ENCODE measurements around the gene LMBR1L. TPM values are rescaled to one million over a fixed set of nuclear protein-coding genes. Genes with fewer than 3 reads are reported as not detected.

LMBR1L gene
- total RNA-seq, 6 donors from 2014 or later = 20.4 to 108 (median 57.7) TPM

DNA sequence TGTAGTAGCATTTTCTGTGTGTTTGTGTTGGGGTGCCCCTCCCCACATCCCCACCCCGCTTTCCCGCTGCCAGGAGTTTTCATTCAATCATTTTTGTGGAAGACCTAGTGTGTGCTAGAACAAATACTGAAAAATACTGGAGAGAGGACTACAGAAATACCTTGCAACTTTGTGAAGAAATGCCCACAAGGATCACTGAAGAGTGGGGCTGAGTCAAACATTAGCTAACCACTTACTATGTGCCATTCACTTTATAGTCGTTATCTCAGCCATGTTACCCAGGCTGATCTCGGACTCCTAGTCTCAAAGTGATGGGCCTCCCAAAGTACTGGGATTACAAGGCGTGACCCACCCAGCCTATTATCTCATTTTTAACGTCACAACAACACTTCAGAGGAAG is 559 bp upstream of the LMBR1L start:
- ATAC-seq (ENCODE audit: low FRiP score in 2 of 2) (no peak), DNase-seq (no peak)
- peaks cover 0 to 8% (median 0%) of the 10 kb centered on the region in 4 donors for H3K36me3 ChIP-seq
- H3K27ac ChIP-seq = peak overlapping the region; percentile 94 to 100 (median 98)
- H3K4me3 ChIP-seq = peak overlapping the region in 3 of 4 donors; percentile 82 to 94 (median 86)
- WGBS, 2 donors = 45 to 54% methylated on average over 6 of the region's 6 CpGs
- H3K9me3 ChIP-seq = no peaks in the 10 kb centered on the region
- H3K27me3 ChIP-seq = no peaks in the 10 kb centered on the region
- peaks cover 30 to 44% (median 32%) of the 10 kb centered on the region in 4 donors for H3K4me1 ChIP-seq
- TF ChIP-seq POLR2A (IDR thresholded peaks at IDR 0.05) (no peak), EP300 (IDR thresholded peaks at IDR 0.05) (no peak), POLR2AphosphoS5 (IDR thresholded peaks at IDR 0.05) (no peak)
- TF ChIP-seq, protein P1, sequence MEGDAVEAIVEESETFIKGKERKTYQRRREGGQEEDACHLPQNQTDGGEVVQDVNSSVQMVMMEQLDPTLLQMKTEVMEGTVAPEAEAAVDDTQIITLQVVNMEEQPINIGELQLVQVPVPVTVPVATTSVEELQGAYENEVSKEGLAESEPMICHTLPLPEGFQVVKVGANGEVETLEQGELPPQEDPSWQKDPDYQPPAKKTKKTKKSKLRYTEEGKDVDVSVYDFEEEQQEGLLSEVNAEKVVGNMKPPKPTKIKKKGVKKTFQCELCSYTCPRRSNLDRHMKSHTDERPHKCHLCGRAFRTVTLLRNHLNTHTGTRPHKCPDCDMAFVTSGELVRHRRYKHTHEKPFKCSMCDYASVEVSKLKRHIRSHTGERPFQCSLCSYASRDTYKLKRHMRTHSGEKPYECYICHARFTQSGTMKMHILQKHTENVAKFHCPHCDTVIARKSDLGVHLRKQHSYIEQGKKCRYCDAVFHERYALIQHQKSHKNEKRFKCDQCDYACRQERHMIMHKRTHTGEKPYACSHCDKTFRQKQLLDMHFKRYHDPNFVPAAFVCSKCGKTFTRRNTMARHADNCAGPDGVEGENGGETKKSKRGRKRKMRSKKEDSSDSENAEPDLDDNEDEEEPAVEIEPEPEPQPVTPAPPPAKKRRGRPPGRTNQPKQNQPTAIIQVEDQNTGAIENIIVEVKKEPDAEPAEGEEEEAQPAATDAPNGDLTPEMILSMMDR (IDR thresholded peaks at IDR 0.05) = no peak

DNA sequence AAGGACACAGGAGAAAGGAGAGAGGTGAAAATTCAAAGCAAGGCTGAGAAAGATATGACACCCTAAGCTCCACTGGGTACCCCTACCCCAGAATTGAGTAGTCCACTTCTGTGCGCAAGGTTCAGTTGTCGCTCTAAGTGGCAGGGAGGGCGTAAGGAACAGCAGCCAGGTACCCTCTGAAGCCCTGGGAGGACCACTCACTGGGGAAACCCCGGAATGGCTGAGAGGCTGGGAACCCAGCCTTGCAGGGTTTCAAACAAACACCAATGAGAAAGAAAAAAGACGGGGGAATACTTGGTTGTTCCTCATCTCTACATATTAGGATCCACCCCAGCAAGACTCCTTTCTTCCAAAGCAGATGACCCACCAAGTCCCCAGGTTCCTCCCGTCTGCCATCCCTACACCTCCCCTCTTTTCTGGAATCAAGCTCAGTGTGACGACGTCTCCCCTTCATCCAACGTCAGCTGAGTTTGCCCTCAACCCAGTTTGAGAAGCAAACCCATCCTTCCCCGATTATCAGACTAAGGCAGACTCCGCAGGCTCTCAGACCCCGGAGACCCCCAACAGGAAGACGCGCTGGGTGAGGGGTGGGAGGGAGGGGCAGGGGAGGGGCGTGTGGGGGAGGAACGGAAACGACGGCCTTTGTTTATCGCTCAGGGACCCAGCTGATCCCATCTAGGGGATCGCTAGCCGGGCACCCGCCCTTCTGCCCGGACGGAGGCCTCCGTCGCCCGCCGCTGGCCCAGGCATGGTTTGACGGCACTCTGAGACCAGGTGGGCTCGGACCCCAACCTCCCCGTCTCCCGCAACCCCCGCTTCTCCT is 795 bp downstream of the LMBR1L start:
- TF ChIP-seq, protein P1 (IDR thresholded peaks at IDR 0.05) = no peak
- TF ChIP-seq EP300 (IDR thresholded peaks at IDR 0.05) (no peak), POLR2AphosphoS5 (IDR thresholded peaks at IDR 0.05) (no peak), POLR2A (IDR thresholded peaks at IDR 0.05) (no peak)
- Histone ChIP-seq H3K4me3 (peak overlapping the region; percentile 82 to 97 (median 90)), H3K27me3 (no peaks in the 10 kb centered on the region), H3K4me1 (peaks cover 35 to 58% (median 39%) of the 10 kb centered on the region in 4 donors), H3K27ac (peak overlapping the region; percentile 94 to 100 (median 98)), H3K36me3 (peaks cover 0 to 22% (median 10%) of the 10 kb centered on the region in 4 donors), H3K9me3 (no peaks in the 10 kb centered on the region)
- peak; percentile 39 to 88 for DNase-seq
- WGBS, 2 donors = 4 to 6% methylated on average over 27 to 29 of the region's 33 CpGs
- ATAC-seq (ENCODE audit: low FRiP score in 2 of 2) = peak; percentile 27 to 51

DNA sequence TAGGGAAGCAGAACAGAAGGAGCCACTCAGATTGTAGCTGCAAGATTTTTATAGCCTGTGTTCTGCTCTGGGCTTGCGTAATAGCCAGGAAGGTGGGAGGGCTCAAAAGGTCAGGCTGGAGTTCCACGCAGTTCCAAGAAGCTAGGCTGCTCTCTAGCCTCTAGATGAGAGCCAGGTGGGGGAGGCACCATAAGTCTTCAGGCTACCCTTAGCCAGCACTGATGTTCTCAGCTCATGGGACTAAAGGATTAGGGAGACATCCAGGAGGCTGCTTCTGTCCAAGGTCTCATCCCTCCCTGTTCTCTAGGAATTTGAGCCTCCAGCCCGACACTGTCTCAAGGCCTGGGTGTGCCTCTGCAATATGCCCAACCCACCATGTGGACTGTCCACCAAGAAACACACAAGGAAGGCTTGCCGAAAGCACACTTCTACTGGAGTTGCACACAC is 1.7 kb downstream of the LMBR1L start:
- TF ChIP-seq POLR2AphosphoS5 (IDR thresholded peaks at IDR 0.05) (peak; percentile 48 to 68), EP300 (IDR thresholded peaks at IDR 0.05) (no peak), POLR2A (IDR thresholded peaks at IDR 0.05) (peak in 1 of 4 donors; percentile 38)
- TF ChIP-seq, protein P1 (IDR thresholded peaks at IDR 0.05) = no peak
- H3K27ac ChIP-seq = peak overlapping the region; percentile 94 to 100 (median 98)
- DNase-seq = peak in 1 of 2 donors; percentile 81
- peak overlapping the region in 3 of 4 donors; percentile 82 to 94 (median 86) for H3K4me3 ChIP-seq
- peaks cover 37 to 66% (median 46%) of the 10 kb centered on the region in 4 donors for H3K4me1 ChIP-seq
- ATAC-seq (ENCODE audit: low FRiP score in 2 of 2) = peak; percentile 44 to 67
- H3K9me3 ChIP-seq = no peaks in the 10 kb centered on the region
- H3K36me3 ChIP-seq = peaks cover 0 to 30% (median 19%) of the 10 kb centered on the region in 4 donors
- 5 to 21% methylated on average over 4 of the region's 4 CpGs for WGBS, 2 donors
- H3K27me3 ChIP-seq = no peaks in the 10 kb centered on the region

DNA sequence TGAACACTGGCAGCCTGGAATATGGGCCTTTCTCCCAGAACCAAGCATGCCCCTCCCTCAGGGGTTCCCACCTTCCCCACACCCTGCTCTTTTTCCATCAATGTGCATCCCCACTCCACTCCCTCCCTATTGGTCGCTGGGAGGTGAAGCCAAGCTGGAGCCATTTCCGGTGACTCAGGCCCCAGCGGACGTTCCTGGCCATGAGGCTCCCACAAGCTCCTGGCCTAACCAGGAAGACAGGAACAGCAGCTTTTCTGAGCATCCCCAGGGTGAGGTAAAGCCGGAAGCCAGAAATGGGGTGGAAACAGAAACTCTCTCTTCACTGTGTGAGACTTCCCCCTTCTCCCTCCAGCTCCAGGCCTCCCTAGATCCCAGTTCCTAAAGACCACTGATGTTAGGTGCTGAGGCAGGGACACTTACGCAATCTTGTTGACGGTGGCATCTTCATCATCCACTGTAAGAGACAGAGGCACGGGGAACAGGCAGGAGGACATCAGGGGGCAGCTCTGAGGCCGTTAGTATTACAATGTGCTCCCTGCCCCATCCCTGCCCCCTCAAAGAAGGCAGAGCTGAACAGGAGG is 5.1 kb downstream of the LMBR1L start:
- Histone ChIP-seq H3K36me3 (peaks cover 12 to 64% (median 53%) of the 10 kb centered on the region in 4 donors), H3K27me3 (no peaks in the 10 kb centered on the region), H3K27ac (peak overlapping the region in 1 of 4 donors; percentile 3), H3K4me3 (no peak overlapping the region), H3K4me1 (peaks cover 36 to 60% (median 48%) of the 10 kb centered on the region in 4 donors), H3K9me3 (no peaks in the 10 kb centered on the region)
- no peak for DNase-seq
- WGBS, 2 donors = 85 to 86% methylated on average over 9 of the region's 9 CpGs
- no peak for ATAC-seq (ENCODE audit: low FRiP score in 2 of 2)
- no peak for TF ChIP-seq EP300 (IDR thresholded peaks at IDR 0.05)
- no peak for TF ChIP-seq POLR2AphosphoS5 (IDR thresholded peaks at IDR 0.05)
- TF ChIP-seq, protein P1 (IDR thresholded peaks at IDR 0.05) = no peak
- TF ChIP-seq POLR2A (IDR thresholded peaks at IDR 0.05) = no peak

Data from upper lobe of left lung (tissue), 6 donors.